DMS79 (cell line): Measurements from ENCODE around the gene RIMBP2.
"Not testable (repeated sequence)": the region's sequence is repeated elsewhere in the genome, so short reads cannot be mapped to it uniquely, and the experiment has no call there.

Experiments
- DNase-seq: peaks from one replicate; lab custom pipeline; 2025; lab: John Stamatoyannopoulos, UW

RIMBP2 gene

DNA sequence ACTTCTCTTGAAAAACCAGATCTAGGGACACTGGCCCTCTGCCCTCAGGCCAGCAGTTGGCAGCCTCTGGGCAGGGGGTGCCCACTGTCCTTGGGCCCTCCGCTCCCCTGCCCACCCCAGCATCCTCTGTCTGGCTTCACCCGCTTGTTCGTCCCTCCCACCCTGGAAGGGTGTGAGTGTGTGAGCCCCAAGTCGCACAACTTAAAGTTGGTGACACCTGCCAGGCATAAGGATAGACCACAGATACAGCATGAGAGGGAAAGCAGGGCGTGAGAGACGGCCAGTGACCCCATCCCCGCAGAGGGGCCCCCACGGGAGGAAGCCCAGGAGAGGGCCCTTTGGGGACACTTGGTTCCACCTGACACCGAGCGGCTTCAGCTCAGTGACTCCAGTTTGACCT is 23.5 kb upstream of the RIMBP2 start:
- no peak for DNase-seq

DNA sequence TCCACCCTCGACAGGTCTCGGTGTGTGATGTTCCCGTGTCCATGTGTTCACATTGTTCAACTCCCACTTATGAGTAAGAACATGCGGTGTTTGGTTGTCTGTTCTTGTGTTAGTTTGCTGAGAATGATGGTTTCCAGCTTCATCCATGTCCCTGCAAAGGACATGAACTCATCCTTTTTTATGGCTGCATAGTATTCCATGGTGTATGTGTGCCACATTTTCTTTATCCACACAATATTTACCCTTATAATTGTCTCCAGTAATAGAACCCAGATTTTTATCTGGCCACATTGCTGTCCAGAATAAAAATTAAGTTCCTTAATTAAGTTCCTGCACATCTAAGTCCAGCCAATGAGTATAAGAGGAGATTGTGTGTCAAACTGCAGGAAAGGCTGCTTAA is 22.3 kb upstream of the RIMBP2 start:
- not testable (repeated sequence) for DNase-seq

DNA sequence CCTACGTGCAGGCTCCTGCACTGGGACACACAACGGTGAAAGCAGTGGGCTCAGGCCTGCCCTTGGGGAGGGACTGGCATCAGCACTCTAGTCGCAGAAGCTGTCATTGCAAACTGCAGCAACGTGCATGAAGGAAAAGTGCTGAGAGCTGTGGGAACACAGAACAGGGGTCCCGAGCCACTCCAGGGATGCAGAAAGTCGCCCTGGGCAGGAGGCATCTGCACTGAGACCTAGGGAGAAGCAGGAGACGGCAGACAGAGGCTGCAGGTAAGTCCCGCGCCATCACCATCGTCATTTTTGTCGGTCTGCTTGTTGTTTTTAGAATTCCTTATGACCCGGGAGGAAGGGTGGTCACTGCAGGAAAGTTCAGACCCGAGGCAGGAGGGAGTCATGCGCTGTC is 21.6 kb upstream of the RIMBP2 start:
- no peak for DNase-seq

DNA sequence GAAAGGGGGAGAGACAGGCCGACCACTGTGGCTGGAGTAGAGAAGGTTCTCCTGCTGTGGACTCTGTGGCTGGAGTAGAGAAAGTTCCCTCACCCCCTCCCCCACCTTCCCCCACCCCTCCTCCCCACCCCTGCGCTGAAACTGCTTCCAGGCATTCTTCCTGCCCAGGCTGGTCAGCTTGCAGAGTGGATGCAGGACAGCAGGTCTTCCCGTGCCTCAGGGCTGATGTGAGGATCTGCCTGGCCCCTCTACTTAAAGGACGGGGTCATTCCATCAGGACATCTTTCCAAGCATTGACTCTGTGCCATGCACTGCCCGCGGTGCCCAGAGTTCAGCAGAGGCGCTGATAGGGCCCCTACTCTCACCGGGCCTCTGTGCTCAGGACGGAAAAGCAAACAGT is 13.2 kb upstream of the RIMBP2 start:
- DNase-seq = no peak

DNA sequence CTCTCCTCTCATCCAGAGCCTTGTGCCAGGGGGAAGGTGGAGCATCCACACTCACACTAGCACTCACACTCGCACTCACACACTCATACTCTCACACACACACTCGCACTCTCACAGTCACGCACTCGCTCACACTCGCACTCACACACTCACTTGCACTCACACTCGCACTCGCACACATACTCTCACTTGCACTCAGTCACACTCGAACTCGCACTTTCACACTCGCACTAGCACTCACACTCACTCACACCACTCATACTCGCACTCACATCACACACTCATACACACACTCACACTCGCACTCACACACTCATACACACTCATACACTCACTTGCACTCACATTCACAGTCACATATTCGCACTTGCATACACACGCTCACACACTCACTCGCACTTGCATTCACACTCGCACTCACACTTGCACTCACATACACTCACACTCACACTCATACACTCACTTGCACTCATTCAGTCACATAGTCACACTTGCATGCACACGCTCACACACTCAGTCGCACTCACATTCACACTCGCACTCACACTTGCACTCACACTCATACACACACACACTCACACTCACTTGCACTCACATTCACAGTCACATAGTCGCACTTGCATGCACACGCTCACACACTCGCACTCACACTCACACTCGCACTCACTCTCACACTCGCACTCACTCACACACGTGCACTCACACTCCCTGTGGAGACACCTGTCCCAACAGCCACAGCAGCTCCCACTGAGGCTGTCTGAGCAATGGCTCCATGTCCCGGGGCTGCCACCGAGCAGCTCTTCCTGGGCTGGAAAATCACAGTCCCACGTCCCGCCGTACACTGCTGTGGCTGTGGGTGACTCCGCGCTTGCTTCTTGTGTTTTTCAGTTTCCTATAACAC is 12.3 kb upstream of the RIMBP2 start:
- no peak for DNase-seq

DNA sequence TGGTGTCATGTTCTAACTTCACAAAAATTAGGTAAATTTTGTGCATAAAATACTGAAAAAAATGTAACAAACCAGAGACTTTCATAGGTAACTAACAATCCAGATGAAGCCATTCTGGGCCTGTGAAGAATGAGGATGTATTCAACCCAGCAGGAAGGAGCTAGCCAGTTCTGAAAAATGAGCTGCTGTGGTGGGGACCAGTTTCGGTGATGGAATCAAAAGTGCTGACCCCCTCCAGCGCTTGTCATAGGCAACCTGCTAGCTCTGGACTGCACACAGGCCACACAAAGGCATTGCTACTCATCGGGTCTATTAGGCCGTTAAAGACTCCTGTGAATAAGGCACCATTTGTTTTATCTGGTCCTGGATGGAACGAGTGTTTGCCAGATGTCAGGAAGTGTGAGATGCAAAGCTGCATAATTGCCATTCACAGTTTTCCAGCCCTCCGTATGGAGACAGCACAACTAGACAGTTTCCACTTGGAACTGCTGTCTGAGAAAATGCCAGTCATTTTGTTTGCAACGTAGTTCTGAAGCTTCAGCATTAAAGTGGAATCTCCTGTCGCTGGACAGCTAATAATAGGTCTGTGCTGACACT is 3.3 kb upstream of the RIMBP2 start:
- no peak for DNase-seq

DNA sequence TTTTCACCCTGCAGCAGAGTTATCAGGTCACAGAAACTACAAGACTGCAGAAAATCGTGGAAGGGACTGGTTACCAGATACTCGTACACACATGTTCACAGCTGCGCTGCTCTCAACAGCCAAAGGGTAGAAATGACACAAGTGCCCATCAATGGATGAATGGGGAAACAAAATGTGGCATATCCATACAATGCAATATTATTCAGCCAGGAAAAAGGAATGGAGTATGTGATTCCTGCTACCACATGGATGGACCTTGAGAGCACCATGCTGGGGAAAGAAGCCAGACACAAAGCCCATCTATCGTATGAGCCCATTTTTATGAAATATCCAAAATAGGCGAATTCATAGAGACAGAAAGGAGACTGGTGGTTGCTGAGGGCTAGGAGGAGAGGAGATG is 1.7 kb upstream of the RIMBP2 start:
- no peak for DNase-seq

DNA sequence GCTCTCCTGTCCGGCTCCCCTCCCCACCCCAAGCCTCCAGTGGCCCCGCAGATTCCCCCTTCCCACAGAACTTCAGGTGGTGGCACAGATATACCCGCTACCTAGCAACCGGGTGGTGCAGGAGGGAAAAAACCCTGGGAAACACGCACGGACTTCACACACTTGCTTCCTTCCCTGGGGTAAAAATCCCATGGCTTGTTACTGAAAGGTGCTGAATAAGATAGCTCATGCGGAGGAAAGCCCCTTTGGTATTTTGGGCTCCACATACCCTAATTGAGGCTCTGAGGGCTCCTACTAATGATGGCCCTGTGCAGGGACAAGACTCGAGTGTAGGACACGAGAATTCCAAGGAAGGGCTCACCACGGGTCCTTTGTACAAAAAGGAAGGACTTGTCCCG is 869 bp upstream of the RIMBP2 start:
- no peak for DNase-seq

DNA sequence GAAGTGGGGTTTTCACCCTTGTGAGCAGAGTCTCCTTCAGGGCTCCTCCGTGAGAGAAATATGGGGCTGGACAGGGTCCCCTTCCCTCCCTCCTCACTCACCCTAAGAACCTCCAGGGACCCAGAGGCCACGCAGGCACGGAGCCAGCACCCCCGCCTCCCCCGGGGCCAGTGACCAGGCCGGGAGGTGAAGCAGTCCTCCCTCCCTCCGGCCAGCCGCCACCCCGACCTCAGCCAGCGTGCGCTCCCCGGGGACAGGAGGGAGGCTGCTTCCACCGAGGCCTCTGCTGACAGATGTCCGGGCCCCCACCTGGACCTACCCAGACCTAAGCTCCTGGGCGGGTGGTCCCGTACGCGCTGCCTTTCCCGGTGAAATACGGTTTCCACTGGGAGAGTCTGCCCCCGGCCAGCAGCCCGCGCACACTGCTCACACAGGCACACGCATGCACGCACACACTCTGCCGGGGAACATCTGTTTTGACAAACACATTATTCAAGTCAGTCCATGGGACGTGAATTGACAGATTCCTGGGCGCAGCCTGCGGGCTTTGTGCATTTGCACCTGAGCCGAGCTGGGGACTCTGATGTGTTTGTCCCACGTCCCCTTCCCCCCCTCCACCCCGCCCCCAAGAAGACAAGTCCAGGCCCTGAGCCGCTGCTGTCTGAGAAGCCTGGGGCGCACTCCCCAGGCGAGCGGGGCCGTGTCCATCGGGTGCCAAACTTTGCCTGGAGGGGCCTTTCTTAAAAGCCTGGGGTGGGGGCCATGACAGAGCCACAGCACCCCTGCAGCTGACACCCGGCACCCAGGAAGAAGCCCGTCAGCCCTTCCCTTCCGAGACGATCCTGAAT is 725 bp downstream of the RIMBP2 start:
- DNase-seq = no peak

DNA sequence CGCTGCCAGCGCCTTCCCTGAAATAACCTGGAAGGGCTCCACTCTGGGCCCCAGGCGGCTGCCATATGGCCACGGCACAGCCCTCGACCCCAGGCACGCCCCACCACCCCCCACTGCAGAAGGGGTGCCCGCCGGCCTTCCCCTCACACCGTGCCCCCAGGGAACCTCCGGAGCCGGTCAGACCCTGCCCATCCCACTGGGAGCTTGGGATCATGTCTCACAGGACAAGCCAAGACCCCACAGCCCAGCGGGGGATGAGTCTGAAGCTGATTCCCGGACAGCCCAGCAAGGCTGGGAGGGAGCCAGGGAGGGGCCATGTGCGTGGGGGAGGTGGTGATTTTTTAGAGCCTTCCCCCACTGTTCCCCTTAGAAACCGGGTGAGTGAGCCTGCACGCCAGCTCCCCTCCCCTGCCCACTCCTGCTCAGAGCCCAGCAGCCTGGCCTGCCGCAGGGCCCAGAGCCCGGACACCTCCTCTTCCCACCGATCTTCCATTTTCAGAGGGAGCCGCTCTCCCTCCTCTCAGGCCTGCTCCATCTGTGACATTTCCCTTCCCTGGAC is 1.4 kb downstream of the RIMBP2 start:
- no peak for DNase-seq

DNA sequence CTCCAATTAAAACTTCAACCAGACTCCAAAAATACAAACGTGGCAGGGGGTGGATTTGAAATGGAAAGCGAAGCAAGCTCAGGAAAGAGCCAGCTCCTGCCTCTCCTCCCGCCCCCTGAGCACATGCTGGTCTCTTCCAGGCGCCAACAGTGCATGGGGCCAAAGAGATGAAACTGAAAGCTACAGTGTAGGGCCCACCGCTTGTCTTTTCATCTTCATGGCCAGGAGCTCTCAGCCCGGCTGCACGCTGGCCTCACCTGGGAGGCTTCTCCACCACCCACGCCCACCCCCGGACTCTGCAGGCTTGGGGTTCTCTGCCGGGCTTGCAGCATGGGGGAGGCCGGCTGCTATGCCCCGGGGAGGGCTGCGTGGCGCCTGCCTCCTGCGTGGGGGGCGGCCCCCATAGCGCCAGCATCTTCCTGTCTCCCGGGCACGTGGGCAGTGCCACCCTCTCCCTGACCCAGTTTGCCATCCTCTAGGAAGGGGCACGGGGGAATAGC is 2.0 kb downstream of the RIMBP2 start:
- DNase-seq = peak; percentile 31

DNA sequence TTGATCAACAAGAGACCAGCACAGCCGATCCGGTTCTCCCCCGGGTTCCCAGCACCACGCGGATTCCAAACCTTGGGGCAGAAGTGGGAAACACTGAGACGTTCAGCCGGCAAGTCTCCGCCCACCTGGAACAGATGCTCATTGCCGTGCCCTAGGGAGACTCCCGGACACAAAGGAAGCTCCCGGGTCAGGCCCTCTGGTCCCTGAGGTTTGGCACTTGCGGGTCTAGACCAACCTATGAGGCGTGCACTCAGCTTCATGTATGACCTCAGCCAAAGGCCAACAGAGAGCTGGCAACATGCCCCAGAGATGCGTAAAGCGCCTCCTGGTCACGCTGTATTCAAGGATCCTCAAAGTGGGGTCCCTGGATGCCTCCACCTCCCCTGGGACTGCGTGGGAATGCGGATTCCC is 2.5 kb downstream of the RIMBP2 start:
- peak; percentile 30 for DNase-seq

DNA sequence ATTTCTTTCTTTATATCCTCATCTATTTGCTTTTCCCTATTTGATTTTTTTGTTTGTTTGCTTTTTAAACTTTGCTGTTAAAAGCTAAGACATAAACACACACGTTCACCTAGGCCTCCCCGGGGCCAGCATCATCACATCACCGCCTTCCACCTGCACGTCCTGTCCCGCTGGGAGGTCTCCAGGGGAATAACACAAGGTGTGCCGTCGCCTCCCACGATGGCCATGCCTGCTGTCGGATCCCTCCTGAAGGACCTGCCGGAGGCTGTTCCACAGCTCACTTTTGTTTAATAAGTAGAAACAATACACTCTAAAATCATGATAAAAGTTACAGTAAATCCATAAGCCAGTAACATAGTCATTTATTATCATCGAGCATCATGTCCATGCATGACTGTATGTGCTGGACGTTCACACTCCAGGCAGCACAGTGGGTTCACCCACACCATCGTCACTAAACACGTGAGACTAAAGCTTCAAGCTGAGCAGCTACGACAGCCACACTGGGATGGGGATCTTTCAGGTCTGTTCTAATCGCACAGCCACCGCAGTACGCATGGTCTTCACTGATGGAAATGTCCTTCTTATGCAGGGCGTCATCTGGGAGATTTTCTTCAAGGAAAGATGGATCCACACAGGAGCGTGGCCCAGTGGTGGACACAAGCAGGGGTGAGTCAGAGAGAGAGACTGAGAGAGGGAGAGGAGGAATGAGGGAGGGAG is 3.6 kb downstream of the RIMBP2 start:
- no peak for DNase-seq

DNA sequence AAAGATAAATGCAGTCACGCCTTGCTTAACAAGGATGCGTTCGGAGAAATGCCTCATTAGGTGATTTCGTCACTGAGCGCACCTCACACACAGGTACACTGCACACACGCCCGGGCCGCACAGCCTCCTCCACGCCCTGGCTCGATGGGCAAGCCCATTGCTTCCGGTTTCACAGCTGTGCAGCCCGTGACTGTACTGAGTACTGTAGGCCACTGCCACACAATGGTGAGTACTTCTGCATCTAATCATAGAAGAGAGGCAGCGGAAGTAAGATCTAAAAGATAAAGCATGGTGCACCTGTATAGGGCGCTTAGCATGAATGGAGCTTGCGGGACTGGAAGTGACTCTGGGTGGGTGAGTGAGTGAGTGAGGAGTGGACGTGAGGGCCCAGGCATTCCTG is 4.3 kb downstream of the RIMBP2 start:
- DNase-seq = no peak

DNA sequence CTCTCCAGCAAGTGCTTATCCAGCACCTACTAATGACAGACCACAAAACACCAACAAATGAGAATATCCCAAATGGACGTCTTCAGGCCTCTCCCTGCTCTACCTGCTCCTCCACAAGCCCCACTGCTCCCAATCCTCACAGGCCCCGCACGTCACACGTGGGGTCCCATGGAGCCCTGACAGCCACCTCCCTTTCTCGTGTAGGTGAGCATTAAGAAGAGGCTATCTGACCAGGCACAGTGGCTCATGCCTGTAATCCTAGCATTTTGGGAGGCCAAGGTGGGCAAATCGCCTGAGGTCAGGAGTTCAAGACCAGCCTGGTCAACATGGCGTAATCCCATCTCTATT is 5.4 kb downstream of the RIMBP2 start:
- DNase-seq = no peak

DNA sequence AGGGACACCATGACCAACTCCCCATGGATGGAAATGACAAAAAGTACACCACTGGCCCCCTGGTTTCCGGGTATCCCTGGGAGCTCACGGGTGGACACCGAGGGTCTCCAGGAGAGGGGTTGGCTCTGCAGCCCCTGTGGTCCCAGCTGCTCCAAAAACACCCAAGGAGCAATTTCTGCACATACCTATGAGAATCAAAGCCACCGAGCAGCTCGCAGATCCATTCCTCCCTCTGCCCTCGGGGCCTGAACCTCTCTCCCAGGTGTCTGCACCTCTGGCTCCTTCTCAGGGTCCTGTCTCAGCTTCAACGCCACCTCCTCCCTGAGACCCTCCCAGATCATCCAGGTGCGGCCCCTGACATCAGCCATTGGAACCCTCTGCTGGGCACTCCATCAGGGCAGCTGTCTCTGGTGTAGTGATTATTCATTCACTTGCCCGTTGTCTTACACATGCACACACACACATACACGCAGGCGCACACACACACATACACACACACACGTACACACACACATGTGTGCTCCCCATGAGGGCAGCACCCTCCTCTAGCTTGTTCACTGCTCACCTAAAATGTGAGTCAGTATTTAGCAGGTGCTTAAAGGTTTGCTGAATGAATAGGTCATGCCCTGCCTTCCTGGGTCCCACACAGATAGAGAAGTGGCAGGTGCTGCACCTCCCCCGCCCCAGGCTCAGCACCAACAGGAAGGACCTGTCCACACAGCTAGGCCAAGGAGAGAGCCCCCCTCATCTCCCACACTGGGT is 5.9 kb downstream of the RIMBP2 start:
- no peak for DNase-seq

DNA sequence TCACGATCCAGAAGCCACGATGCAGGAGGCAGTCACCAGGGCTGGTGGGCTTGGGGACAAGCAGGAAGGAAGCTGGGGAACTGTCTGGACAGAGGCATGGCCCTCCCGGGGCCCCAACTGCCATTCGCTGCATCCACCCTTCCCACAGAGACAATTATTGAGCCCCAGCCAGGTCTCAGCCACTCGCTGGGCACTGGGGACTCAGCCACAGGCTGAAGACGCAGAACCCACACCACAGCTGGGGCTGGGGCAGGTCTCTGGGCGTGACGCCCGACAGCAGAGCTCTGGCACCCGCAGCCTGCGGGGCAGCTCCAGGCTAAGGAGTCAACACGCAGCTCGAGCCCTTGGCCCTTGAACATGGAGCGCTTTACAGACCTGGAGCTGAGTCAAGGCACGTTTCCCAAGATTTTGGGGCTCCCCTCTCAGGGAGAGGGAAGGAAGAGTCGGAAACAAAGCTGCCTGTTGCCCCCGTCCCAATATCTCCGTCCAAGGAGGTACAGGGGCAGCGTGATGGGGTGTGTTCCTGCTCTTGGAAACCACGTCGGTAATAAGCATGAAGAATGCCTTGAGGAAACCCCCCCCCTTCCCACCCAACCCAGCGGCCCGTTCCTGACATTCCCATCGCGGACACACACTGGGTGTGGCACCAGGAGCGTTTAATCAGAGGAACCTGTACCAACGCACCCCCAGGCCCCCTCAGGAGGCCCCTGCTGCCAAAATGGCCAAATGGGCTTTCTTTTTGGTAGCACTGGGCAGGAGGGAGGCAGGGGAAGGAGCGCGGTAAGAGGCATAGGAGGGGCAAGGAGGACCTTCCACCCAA is 6.7 kb downstream of the RIMBP2 start:
- no peak for DNase-seq

DNA sequence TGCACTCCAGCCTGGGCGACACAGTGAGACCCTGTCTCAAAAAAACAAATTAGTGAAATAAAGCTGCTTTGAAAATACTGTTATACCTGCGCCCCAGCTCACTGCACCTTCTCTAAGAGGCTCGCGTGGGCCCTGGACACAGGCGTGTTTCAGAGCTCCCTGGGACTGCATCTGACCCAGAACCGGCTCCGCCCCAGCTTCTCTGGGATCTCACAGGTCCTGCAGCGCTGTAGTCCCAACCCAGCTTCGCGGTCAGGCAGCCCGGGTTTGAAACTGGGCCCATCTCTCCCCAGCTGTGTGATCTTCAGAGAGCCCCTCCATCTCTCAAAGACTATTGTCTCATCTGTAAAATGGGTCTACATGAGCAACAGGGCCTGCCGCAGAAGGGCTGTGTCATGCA is 7.5 kb downstream of the RIMBP2 start:
- DNase-seq = no peak

DNA sequence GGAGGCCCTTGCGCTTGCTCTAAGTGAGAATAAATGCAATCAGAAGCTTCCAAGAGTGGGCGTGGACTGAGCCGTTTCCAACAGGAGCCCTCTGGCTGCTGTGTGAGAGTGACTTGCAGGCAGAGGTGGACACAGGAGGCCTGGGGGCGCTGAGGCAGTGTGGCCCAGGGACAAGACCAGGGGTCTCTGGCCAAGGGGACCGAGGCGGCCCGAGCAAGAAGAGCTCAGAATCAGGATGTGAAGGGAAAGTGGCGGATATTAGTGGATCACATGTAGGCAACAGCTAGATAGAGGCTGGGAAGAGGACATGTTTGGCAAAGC is 8.6 kb downstream of the RIMBP2 start:
- DNase-seq = no peak

DNA sequence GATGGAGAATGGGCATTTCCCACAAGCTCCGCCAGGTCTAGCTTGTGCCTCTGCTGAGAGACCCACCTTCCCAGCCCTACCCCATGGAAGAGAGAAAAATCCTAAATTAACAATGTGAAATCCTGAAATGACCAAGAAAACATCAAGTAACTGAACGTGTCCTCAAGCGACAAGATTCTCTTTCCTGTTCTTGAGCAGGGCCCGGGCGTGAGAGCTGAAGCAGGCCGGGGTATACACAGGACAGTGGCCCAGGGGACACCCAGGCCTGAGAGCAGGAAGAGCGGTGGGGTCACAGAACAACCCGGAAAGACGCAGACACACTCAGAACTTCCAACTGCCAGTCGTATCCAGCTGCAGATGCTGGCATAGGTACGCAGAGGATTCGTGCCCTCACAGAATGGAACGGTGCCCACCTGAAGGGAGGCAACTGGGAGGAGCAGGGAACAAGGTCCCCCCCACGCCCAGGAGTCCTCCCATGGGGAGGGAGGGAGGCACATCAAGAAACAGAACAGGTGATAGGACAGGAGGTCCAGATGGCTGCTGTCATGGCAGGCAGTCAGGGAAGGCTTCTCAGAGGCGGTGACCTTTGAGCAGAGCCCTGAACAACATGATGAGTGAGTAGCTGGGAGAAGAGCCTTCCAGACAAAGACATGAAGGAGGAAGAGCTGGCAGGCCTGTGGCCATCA is 9.1 kb downstream of the RIMBP2 start:
- no peak for DNase-seq
